Naive thymus-derived CD4-positive, alpha-beta T cell (primary cell): ENCODE measurements around the gene PSG5. TPM values are rescaled to one million over a fixed set of nuclear protein-coding genes. Genes with fewer than 3 reads are reported as not detected.
"Not testable (repeated sequence)": the region's sequence is repeated elsewhere in the genome, so short reads cannot be mapped to it uniquely, and the experiment has no call there.

Source experiments
- ATAC-seq: fragments of 150-1000 bp; cut with Tn5 transposase; 2 replicates; pipeline ENCODE4 v1.10.0; 2021; ENCODE audit warnings: mild to moderate bottlenecking, moderate library complexity
- CTCF ChIA-PET: fragments of 350-600 bp; sonication (Branson Sonifier 250); formaldehyde crosslinking; loops from one replicate; lab custom pipeline; 2021; ENCODE audit warnings: antibody characterized with exemption; lab: Charles Lee
- POLR2A ChIA-PET: fragments of 350-600 bp; sonication (Branson Sonifier 250); formaldehyde crosslinking; loops from one replicate; lab custom pipeline; 2021; ENCODE audit warnings: antibody characterized with exemption, inconsistent platforms; lab: Charles Lee
- DNase-seq, 9 donors: peaks; one replicate each; pipeline versions ENCODE4 v3.0.0 to v3.0.0-alpha.2; 2020 to 2022; ENCODE audit warnings: mixed read lengths in 1 of 9
- H3K27ac ChIP-seq: one replicate; pipeline ENCODE4 v1.7.0; 2013; ENCODE audit warnings: mild to moderate bottlenecking, low read depth, low read length, moderate library complexity
- H3K27me3 ChIP-seq, 2 donors: one replicate each; pipeline ENCODE4 v1.7.0; 2013; ENCODE audit warnings: low read length in 2 of 2, mild to moderate bottlenecking in 2 of 2, moderate library complexity in 2 of 2; ENCODE audit not compliant: control insufficient read depth in 2 of 2, insufficient read depth in 2 of 2
- H3K36me3 ChIP-seq, 3 experiments: 1 replicate in 2 of 3; 2 replicates in 1 of 3; pipeline ENCODE4 v1.7.0; 2013; ENCODE audit warnings: low read length in 3 of 3, mild to moderate bottlenecking in 3 of 3, moderate library complexity in 1 of 3; ENCODE audit not compliant: insufficient read depth in 3 of 3, control insufficient read depth in 2 of 3
- H3K4me1 ChIP-seq, 2 donors: one replicate each; pipeline ENCODE4 v1.7.0; 2013; ENCODE audit warnings: low read length in 2 of 2, mild to moderate bottlenecking in 2 of 2, moderate library complexity in 1 of 2; ENCODE audit not compliant: control insufficient read depth in 2 of 2, insufficient read depth in 2 of 2
- H3K4me3 ChIP-seq: 2 replicates; pipeline ENCODE4 v1.7.0; 2013; ENCODE audit warnings: mild to moderate bottlenecking, low read length
- H3K9me3 ChIP-seq, 3 experiments: 1 replicate in 2 of 3; 2 replicates in 1 of 3; pipeline ENCODE4 v1.7.0; 2013; ENCODE audit warnings: low read length in 3 of 3; ENCODE audit not compliant: control insufficient read depth in 2 of 3
- H3K27ac Mint-ChIP-seq, 9 donors: one replicate each; pipeline ENCODE4 v1.8.0; 2020 to 2022; ENCODE audit warnings: mixed read lengths in 9 of 9, mild to moderate bottlenecking in 8 of 9, moderate library complexity in 5 of 9, inconsistent platforms in 2 of 9
- H3K27me3 Mint-ChIP-seq, 5 donors: one replicate each; pipeline ENCODE4 v1.8.0; 2021 to 2022; ENCODE audit warnings: mixed read lengths in 5 of 5, mild to moderate bottlenecking in 1 of 5
- H3K36me3 Mint-ChIP-seq, 5 donors: one replicate each; pipeline ENCODE4 v1.8.0; 2020 to 2022; ENCODE audit warnings: mixed read lengths in 5 of 5, mild to moderate bottlenecking in 3 of 5, inconsistent platforms in 1 of 5
- H3K4me1 Mint-ChIP-seq, 7 donors: one replicate each; pipeline ENCODE4 v1.8.0; 2020 to 2022; ENCODE audit warnings: mixed read lengths in 7 of 7, mild to moderate bottlenecking in 3 of 7, inconsistent platforms in 1 of 7
- H3K4me3 Mint-ChIP-seq, 10 donors: one replicate each; pipeline ENCODE4 v1.8.0; 2020 to 2022; ENCODE audit warnings: mild to moderate bottlenecking in 10 of 10, mixed read lengths in 10 of 10, moderate library complexity in 6 of 10, inconsistent platforms in 2 of 10
- H3K9me3 Mint-ChIP-seq, 11 donors: one replicate each; pipeline ENCODE4 v1.8.0; 2020 to 2022; ENCODE audit warnings: mixed read lengths in 11 of 11, mild to moderate bottlenecking in 4 of 11, inconsistent platforms in 1 of 11, moderate library complexity in 1 of 11
- intact Hi-C, 2 donors: fragments of 100-400 bp; cut with micrococcal nuclease; formaldehyde crosslinking; loops; one replicate each; pipeline ENCODE4 v1.15.1; 2023
- polyA plus RNA-seq, 2 donors: library from polyadenylated mRNA; unstranded; fragments of 300-500 nt; fragmentation: Illumina TruSeq; gene quantifications; one replicate each; pipeline ENCODE4 v1.2.3, GENCODE V29; 2021
- total RNA-seq, 6 experiments: library from RNA in 5 of 6; stranded (reverse) in 5 of 6; gene quantifications; 1 replicate in 5 of 6; 2 replicates in 1 of 6; pipeline ENCODE4 v1.2.3 and lab custom pipeline; 2021 to 2026

Gene PSG5
- total and polyA plus RNA-seq, 7 experiments from 2014 or later, result 0.37 TPM; not detected in 6

DNA sequence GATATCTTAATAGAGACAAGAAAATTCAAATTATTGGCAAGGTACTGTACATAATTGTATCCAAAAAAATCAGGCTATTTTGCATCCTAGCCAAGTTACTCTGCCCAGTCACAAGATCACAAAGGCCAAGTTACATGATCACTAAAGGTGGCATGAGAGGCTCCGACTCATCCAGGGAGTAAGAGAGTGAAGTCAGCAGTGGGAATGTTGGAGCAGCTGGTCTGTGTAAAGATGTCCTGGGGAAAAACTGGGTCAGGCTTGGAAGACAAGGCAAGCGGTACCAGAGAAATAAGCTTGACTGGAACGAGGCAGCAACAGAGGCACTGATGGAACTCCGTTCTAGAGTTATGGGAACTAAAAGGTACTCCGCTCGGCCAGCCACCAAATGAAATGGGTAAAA is 53.6 kb downstream of the PSG5 start:
- H3K36me3 Mint-ChIP-seq, result no peaks in the 10 kb centered on the region
- no peak overlapping the region for H3K27ac ChIP-seq
- no peaks in the 10 kb centered on the region for H3K4me1 ChIP-seq
- no peak overlapping the region for H3K27ac Mint-ChIP-seq
- H3K27me3 ChIP-seq, result no peaks in the 10 kb centered on the region
- no peak overlapping the region for H3K4me3 ChIP-seq
- H3K9me3 ChIP-seq, result no peaks in the 10 kb centered on the region
- POLR2A ChIA-PET, result no interaction called here
- H3K4me1 Mint-ChIP-seq, result no peaks in the 10 kb centered on the region
- intact Hi-C loops, result no loop called here
- DNase-seq (no peak), ATAC-seq (no peak)
- H3K4me3 Mint-ChIP-seq, result no peak overlapping the region
- H3K9me3 Mint-ChIP-seq, result peaks cover 0 to 18% (median 2%) of the 10 kb centered on the region in 11 donors
- H3K27me3 Mint-ChIP-seq, result peaks cover 0 to 31% (median 13%) of the 10 kb centered on the region in 5 donors
- no peaks in the 10 kb centered on the region for H3K36me3 ChIP-seq
- CTCF ChIA-PET, result no interaction called here

DNA sequence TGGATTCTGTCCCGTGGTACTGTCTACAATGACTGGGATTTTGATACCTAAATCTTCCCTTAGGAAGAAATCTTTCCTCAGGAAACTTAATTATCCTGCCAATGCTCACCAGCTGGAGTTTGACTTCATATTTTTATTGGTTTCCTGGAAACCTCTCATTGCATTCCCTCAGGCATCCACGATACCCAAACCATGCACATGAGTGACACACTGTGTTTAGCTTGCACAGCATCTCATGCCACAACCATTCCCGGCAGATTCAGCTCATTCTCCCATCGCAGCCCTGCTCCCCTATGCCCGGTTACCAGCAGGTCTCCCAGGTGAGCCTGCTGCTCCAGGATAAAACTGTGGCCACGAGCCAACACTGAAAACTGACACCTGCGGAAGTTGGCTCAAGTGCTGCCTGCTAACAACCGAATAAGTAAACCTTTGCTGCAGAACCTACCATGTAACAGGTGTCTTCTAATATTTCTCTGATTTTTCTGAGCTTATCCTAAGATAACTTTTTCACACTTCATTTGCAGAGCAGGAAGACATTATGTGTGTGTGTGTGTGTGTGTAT is 55.0 kb downstream of the PSG5 start:
- peaks cover 0 to 31% (median 13%) of the 10 kb centered on the region in 5 donors for H3K27me3 Mint-ChIP-seq
- H3K4me3 Mint-ChIP-seq, intact Hi-C loops, H3K4me3 ChIP-seq, H3K4me1 ChIP-seq, H3K27ac ChIP-seq, POLR2A ChIA-PET, H3K27me3 ChIP-seq, H3K36me3 Mint-ChIP-seq, H3K4me1 Mint-ChIP-seq, H3K36me3 ChIP-seq, ATAC-seq, DNase-seq, H3K9me3 ChIP-seq, H3K27ac Mint-ChIP-seq, CTCF ChIA-PET: not testable (repeated sequence)
- H3K9me3 Mint-ChIP-seq, result peaks cover 0 to 18% (median 4%) of the 10 kb centered on the region in 11 donors

DNA sequence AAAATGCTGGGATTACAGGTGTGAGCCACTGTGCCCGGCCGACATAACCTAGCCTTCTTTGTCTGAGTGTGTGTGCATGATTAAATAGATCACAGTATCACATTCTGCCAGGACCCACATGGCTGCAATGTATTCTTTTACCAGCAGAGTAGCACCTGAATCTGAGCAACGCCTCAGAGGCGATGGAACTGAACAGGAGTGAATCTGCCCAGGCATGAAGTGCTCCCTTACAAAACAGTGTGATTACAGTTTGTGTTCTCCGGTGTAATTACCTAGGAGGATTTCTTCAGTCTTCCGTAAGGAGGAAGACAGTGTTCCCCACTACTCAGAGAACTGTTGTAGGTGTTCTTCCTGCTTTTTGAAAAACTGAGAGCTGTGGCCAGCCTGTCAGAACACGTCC is 57.1 kb downstream of the PSG5 start:
- CTCF ChIA-PET, H3K4me1 ChIP-seq, H3K27ac ChIP-seq, H3K36me3 ChIP-seq, POLR2A ChIA-PET, H3K9me3 ChIP-seq, H3K27me3 ChIP-seq, ATAC-seq, H3K4me3 Mint-ChIP-seq, H3K4me1 Mint-ChIP-seq, H3K4me3 ChIP-seq, H3K36me3 Mint-ChIP-seq, DNase-seq, intact Hi-C loops, H3K27ac Mint-ChIP-seq: not testable (repeated sequence)
- H3K27me3 Mint-ChIP-seq, result peaks cover 0 to 24% (median 11%) of the 10 kb centered on the region in 5 donors
- peaks cover 0 to 20% (median 4%) of the 10 kb centered on the region in 11 donors for H3K9me3 Mint-ChIP-seq

DNA sequence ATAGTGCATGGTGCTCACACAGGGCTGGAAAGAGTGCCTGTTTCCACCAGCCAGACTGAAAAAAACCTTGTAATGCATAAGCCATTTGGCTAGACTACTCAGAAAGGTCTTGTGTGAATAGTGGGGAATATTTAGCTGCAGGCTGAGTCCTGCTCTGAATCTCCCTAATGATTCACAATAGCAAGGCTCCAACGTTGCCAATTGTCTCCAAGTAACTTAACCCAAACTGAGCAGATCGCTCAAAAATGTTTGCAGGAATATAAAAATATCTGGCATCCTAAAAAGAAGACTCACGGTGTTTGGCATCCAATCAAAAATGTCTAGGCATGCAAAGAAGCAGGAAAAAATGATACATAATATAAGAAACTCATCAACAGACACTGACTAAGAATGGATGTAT is 59.0 kb downstream of the PSG5 start:
- peaks cover 0 to 20% (median 8%) of the 10 kb centered on the region in 5 donors for H3K27me3 Mint-ChIP-seq
- H3K4me3 Mint-ChIP-seq, CTCF ChIA-PET, POLR2A ChIA-PET, intact Hi-C loops, H3K4me3 ChIP-seq, ATAC-seq, H3K36me3 ChIP-seq, H3K27ac Mint-ChIP-seq, DNase-seq, H3K36me3 Mint-ChIP-seq, H3K9me3 ChIP-seq, H3K4me1 Mint-ChIP-seq, H3K27me3 ChIP-seq, H3K4me1 ChIP-seq, H3K27ac ChIP-seq: not testable (repeated sequence)
- peaks cover 0 to 16% (median 3%) of the 10 kb centered on the region in 11 donors for H3K9me3 Mint-ChIP-seq

DNA sequence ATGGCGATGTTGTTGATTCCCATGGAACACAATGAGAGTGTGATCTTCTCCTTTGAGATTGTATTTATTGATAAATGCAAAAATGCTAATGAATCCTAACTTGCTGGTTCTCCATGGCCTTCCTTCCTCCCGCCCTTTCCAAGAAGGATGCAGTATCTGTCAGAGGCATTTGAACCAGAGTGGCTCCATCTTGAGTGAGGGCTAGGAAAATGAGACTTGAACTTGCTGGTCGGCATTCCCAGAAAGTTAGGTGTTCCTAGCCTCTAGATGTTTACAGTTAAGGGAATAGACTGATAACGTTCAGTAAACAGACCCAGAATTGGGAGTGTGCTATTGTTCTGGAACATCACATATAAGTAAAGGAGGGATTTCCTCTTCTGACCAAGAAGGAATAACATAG is 59.6 kb downstream of the PSG5 start:
- Histone ChIP-seq H3K27ac (no peak overlapping the region), H3K36me3 (no peaks in the 10 kb centered on the region), H3K4me1 (no peaks in the 10 kb centered on the region), H3K9me3 (no peaks in the 10 kb centered on the region), H3K27me3 (no peaks in the 10 kb centered on the region), H3K4me3 (no peak overlapping the region)
- Mint-ChIP-seq H3K27ac (no peak overlapping the region), H3K27me3 (peaks cover 0 to 23% (median 10%) of the 10 kb centered on the region in 5 donors), H3K9me3 (peaks cover 0 to 16% (median 5%) of the 10 kb centered on the region in 11 donors), H3K4me1 (no peaks in the 10 kb centered on the region), H3K4me3 (no peak overlapping the region), H3K36me3 (no peaks in the 10 kb centered on the region)
- DNase-seq (no peak), ATAC-seq (no peak)
- CTCF ChIA-PET, result no interaction called here
- POLR2A ChIA-PET, result no interaction called here
- intact Hi-C loops, result no loop called here

DNA sequence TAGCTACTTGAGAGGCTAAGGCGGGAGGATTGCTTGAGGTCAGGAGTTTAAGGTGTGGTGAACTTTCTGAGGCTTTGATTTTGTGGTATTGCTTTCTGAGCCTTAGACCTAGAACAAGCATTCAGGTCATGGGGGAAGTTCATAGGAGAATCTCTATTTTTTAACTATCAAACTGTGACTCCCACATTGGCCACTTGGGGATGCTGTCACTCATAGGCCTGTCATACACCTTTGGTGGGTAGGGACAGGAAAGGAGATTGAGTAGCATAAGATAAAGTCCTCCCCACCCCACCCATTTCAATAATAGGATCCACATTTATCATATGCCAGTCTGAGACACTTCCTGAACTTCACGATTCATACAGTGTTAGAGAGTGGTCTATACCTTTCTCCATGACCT is 62.0 kb downstream of the PSG5 start:
- Mint-ChIP-seq H3K27ac (no peak overlapping the region), H3K27me3 (peaks cover 0 to 19% (median 10%) of the 10 kb centered on the region in 5 donors), H3K4me1 (no peaks in the 10 kb centered on the region), H3K9me3 (peaks cover 0 to 21% (median 5%) of the 10 kb centered on the region in 11 donors), H3K4me3 (no peak overlapping the region), H3K36me3 (no peaks in the 10 kb centered on the region)
- CTCF ChIA-PET, result no interaction called here
- DNase-seq (no peak), ATAC-seq (no peak)
- Histone ChIP-seq H3K4me1 (no peaks in the 10 kb centered on the region), H3K27ac (no peak overlapping the region), H3K36me3 (no peaks in the 10 kb centered on the region), H3K4me3 (no peak overlapping the region), H3K27me3 (no peaks in the 10 kb centered on the region), H3K9me3 (no peaks in the 10 kb centered on the region)
- intact Hi-C loops, result no loop called here
- POLR2A ChIA-PET, result no interaction called here

DNA sequence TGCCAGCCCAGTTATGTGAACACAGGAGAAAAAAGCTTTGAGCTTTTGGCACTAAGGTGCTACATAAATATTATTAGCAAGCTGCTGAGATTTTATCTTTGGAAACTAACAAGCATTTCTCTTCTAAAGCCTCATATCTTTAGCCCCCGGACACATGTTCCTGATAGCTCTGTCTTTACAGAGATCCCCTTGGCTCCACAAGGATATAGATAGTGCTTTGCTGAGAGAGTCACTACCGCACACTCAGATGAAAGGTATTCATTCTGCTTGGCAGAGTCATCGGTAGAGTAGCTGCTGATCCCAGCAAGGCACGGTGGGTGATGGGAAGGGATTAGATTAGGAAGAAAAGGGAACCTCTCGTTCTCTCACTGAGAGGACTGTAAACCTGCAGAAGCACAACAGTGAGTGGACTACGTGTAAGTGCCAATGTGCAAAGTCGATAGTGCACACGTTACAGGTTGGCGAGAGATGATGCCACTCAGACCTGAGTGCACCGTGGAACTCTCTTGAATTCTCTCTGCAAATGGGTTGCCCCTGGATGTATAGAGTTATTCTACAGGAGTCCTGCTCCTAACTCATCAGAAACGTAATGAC is 65.8 kb downstream of the PSG5 start:
- H3K4me1 ChIP-seq, DNase-seq, H3K4me3 ChIP-seq, H3K36me3 ChIP-seq, H3K4me1 Mint-ChIP-seq, H3K4me3 Mint-ChIP-seq, H3K27ac ChIP-seq, POLR2A ChIA-PET, ATAC-seq, H3K9me3 ChIP-seq, H3K27ac Mint-ChIP-seq, H3K27me3 ChIP-seq, intact Hi-C loops, H3K36me3 Mint-ChIP-seq, CTCF ChIA-PET: not testable (repeated sequence)
- Mint-ChIP-seq H3K9me3 (peaks cover 4 to 44% (median 13%) of the 10 kb centered on the region in 11 donors), H3K27me3 (peaks cover 0 to 18% (median 13%) of the 10 kb centered on the region in 5 donors)
